DMS153 treated with DMSO at 0.1 percent for 48 hours (cell line): Measurements from ENCODE around the gene NIP7.

Experiments used
- DNase-seq: peaks from one replicate; lab custom pipeline; 2025; ENCODE audit not compliant: unreplicated experiment; lab: John Stamatoyannopoulos, UW

NIP7 gene

GRCh38 chr16:69318177-69318910, 21.2 kb upstream of the NIP7 start:
- DNase-seq, result no peak

GRCh38 chr16:69318911-69319289, 20.7 kb upstream of the NIP7 start:
- DNase-seq, result no peak

- DNase-seq, result no peak
Measured at GRCh38 chr16:69319381-69319780, 20.2 kb upstream of the NIP7 start.

DNA sequence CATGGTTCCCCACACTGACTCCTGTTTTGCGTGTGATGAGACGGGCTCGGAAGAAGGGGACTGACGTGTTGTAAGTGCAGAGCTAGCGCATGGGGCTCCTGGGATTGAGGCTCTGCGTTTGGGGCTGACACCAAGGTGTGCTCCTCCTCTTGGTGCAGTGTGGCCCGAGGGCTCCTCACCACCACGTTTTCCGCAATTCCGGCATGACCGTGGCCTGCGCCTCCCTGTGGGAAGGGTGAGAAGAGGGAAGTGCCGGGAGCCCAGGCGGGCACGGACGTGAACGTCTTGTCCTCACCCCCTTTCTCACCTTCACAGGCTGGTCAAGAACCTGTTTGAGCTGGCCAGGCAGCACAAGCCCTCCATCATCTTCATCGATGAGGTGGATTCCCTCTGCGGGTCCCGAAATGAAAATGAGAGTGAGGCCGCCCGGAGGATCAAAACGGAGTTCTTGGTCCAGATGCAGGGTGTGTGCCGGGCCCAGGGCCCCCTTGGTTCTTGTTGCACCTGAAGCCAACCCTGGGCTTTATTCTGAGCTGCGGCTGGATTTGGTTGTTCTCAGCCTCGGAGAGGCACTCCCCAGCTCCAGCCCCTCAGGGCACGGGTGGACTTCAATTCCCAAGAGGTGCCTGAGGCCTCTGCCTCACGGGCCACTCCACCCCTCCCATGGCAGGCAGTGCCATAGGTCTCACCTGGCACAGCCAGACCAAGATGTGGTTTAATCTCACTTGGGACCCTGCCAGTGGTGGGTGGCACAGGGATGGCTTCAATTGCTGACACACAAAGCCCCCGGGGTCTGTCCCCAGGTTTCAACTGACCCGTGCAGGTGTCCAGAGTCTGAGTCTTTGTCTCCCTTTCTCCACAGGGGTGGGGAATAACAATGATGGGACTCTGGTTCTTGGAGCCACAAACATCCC, 19.5 kb upstream of the NIP7 start:
- no peak for DNase-seq

GRCh38 chr16:69320740-69321073, 18.9 kb upstream of the NIP7 start:
- DNase-seq, result no peak

DNA sequence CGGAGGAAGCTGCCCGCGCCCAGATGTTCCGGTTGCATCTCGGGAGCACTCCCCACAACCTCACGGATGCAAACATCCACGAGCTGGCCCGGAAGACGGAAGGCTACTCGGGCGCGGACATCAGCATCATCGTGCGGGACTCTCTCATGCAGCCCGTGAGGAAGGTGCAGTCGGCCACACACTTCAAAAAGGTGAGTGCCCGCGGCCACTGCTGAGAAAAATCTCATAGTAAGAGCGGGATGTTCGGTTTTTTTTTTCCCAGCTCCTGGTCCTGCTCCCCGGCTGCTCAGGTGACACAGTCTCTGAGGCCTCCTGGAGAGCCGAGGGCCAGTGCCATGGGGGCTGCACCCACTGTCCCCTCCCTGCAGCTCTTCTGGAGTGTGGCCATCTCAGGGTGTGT, 18.5 kb upstream of the NIP7 start:
- DNase-seq, result no peak

DNA sequence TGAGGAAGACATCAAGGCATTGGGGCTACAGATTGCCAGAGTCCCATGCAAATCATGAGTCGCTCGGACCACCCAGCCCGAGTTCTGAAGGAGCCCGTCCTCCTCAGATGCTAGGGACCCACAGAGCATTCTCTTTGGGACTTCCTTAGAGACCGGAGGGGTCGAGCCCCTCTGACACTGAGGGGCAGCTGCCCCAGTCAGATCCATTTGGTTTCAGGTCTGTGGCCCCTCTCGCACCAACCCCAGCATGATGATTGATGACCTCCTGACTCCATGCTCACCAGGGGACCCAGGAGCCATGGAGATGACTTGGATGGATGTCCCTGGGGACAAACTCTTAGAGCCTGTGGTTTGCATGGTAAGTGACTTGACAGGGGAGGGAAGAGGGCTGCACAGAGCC, 17.2 kb upstream of the NIP7 start:
- DNase-seq, result no peak

DNA sequence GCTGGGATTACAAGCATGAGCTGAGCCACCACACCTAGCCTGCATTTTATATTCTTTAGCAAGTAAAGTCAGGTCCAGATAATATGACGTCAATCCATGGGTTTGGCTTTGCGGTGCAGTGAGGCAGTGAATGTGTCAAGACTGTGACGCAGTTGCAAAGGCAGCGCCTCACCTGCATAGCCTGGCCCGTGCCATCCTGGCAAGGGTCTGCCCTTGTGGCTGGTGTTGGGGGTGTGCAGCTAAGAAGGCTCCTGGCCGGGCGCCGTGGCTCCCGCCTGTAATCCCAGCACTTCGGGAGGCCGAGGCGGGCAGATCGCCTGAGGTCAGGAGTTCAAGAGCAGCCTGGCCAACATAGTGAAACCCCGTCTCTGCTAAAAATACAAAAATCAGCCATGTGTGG, 16.2 kb upstream of the NIP7 start:
- DNase-seq, result no peak

DNA sequence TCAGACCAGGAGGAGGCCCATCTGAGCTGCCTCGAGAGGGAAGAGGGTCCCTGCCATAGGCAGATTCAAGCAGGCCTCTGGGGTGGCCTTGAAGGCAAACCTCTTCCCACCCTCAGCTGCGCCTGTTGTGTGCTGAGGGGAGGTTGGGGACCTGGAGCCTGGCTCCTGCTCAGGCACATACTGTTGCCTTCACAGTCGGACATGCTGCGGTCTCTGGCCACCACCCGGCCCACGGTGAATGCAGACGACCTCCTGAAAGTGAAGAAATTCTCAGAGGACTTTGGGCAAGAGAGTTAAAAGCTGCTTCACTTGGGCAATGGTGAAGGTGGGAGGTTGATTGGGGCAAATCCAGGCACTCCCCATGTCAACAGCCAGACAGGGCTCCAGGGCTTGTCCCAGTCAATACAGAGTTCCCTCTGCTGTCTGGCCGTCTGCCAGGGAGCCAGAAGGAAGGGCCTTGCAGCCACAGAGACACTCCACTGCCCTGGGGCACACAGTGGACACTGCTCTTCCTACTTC, 15.5 kb upstream of the NIP7 start:
- DNase-seq, result no peak

GRCh38 chr16:69324585-69325253, 14.9 kb upstream of the NIP7 start:
- no peak for DNase-seq

- DNase-seq, result no peak
Measured at GRCh38 chr16:69325784-69326171, 13.8 kb upstream of the NIP7 start.

GRCh38 chr16:69326172-69326873, 13.2 kb upstream of the NIP7 start:
- DNase-seq, result no peak

DNA sequence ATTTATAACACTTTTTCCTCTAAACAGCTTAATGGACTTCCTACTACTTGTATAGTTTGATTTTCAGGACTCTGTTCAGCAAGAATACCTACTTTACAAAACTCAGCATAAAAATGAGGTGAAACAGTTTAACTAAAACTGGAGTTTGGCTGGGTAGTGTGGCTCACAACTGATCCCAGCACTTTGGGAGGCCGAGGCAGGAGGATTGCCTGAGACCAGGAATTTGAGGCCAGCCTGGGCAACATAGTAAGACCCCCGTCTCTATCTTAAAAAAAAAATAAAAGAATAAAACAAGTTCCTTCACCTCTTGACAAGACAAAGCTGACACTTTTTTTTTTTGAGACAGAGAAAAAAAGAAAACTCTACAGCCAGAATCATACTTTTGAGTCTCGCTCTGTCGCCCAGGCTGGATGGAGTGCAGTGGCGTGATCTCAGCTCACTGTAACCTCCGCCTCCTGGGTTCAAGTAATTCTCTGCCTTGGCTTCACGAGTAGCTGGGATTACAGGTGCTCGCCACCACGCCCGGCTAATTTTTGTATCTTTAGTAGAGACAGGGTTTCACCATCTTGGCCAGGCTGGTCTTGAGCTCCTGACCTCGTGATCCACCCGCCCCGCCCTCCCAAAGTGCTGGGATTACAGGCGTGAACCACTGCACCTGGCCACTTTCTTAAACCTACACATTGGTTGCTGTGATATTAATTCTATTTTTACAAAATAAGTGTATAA, 11.8 kb upstream of the NIP7 start:
- DNase-seq, result no peak

DNA sequence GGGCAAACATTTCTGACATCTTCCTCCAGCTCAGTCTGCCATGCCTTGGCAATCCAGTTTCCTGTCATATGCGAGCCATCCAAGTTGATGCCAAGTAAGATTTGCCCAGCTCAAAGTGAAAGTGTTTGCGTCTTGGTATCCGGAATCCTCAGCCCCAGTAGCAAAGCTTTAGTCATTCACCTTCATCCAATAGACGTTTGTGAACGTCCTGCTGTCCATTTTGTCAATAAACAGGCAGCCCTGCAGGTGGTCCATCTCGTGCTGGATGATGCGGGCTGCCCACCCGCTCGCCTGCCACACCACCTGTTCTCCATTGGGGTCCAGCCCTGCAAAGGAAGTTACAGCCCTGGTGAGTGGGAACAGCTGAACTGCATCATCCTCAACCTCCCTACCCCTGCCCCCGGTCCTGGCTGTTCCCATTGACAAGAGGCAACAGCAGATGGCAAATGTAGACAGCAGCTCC, 10.7 kb upstream of the NIP7 start:
- no peak for DNase-seq

DNA sequence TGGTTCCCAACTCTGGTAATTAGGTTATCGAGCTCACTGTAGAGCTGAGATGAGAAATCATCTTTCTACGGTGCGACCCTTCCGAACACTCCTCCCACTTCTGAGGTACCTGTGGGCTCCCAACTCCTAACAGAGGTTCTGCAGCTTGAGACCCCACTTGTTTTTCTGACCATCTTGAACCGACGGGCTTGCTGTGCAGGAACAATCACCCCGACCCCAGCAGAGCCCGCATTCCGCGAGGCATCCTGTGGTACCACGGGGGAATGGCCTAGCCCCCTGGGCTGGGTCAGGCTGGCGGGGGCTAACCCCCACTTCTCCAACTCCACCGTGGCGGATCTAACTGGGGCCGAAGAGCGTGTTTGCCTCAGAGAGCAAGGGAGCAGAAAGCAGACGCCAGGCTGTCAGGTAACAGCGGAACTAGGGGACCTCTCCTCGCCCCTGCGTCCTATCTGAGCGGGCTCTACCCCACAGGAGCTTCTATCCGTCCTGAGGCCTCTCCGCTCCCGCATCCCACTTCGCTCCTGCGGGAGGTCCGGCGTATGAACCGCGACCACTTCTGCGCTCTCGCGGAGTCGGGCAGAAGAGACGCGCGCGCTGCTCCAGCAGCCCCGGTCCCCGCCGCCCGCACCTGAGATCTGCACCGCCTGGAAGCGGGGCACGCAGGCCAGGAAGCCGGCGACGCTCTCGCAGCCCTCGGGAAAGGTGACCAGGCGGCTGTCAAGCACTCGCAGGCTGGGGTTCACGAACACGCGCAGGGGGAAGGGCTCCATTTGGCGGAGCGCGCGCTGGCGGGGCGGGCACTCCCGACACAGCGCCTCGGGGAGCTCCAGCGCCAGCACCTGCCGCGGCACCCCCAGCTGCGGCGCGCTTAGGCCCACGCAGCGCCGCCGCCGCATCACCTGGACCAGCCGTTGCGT, 9.9 kb upstream of the NIP7 start:
- DNase-seq, result no peak

DNA sequence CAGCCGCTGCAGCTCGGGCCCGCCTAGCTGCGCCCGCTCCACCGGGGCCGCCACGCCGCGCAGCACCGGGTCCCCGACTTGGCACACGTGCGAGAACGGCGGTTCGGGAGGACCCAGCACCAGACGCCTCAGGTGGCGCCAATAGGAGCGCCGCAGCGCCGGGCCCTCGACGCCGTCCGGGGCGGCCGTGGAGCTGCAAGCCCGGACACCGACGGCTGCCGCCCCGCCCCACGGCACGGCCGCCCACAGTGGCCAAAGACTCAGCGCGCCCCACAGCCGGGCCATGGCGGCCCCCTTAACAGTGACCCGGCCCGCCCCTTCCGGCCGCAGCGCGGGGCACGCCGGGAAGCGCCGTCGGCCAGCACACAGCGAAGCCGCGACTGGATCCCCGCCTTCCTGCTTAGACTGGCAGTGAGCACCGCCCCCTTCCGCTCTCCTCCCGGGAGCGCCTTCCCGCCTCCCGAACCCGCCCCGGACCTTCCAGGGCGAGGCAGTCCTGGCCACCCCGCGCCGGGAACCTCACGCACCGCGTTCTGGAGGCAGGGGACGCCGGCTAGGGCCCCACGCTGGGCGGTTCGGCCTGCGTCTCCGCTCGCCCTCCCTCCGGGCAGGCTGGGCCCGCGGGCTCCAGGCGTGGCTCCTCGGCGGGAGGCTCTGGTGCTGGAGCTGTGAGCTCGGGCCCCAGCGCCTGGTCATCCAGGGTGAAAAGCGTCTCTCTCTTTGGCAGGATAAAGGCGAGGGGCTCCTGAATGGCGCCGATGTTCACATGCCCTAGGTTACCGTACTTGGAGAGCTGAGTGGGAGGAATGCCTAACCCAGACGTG, 9.1 kb upstream of the NIP7 start, which contains the start of gene PDF:
PDF (minus strand) TSS at position 303 of the 824 bp plus-strand sequence; CDS start at position 285, 18 bp downstream.
- DNase-seq, result peak; percentile 81

DNA sequence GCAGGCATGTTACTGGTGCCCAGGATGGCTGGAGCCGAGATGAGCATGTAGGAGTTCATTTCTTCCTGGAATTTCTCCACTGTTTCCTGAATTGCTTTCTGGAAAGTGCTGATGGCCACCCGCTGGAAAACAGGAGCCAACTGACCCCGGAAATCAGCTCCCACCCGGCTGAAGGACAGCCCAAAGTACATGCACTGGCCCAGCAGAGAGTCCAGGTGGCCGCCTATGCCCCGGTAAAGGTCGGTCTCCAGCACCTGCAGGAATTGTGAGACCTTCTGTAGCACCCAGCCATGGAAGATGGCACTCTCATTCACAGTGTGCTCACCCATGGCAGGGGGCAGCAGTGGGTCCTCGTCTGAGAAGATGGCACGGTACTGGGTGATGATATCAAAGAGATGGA, 4.9 kb upstream of the NIP7 start:
- no peak for DNase-seq

DNA sequence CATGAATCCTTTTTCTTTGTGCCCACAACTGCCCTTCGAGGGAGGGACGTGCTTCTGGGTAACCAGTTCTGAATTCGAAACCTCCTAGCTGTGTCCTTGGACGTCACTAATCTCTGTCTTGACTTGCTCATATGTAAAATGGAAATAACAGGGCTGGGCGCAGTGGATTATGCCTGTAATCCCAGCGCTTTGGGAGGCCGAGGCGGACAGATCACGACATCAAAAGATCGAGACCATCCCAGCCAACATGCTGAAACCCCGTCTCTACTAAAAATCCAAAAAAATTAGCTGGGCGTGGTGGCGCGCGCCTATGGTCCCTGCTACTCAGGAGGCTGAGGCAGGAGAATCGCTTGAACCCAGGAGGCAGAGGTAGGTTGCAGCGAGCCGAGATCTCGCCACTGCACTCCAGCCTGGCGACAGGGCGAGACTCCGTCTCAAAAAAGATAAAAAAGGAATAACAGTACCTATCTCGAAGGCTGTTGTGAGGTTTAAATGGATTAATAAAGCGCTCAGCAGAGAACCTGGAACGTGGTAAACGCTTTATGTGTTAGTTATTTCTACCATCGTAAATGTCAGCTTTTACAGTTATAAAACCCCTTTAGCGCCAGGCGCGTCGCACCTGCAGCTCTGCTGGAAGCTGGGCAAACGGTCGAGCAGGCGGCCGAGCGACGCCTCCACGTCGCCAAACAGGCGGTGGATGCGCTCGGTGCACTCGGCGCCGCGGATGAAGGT, 849 bp upstream of the NIP7 start:
- no peak for DNase-seq
